ENCODE data around the gene ING4.

DNA sequence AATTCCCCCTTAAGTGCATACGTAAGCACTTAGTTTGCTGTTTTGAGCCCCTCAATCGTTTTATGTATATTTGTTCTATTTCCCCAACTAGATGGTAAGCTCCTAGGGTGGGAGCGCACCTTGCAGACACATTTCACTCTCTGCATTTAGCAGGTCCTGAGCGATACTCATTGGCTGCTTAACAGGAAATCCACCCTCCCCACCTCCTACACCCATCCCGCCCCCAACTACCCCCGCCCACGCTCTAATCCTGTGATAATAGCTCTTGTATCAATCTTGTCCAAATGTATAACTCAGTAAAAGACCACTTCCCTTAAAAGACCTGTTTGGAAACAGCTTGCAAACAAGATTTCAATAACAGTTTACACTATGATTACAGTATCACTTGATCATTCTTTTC is 35.3 kb downstream of the ING4 start:
- TF ChIP-seq, protein P1, sequence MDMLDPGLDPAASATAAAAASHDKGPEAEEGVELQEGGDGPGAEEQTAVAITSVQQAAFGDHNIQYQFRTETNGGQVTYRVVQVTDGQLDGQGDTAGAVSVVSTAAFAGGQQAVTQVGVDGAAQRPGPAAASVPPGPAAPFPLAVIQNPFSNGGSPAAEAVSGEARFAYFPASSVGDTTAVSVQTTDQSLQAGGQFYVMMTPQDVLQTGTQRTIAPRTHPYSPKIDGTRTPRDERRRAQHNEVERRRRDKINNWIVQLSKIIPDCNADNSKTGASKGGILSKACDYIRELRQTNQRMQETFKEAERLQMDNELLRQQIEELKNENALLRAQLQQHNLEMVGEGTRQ (IDR thresholded peaks at IDR 0.05; ENCODE audit: borderline replicate concordance, low read depth, low read length), result no peak
- TF ChIP-seq, protein P2, sequence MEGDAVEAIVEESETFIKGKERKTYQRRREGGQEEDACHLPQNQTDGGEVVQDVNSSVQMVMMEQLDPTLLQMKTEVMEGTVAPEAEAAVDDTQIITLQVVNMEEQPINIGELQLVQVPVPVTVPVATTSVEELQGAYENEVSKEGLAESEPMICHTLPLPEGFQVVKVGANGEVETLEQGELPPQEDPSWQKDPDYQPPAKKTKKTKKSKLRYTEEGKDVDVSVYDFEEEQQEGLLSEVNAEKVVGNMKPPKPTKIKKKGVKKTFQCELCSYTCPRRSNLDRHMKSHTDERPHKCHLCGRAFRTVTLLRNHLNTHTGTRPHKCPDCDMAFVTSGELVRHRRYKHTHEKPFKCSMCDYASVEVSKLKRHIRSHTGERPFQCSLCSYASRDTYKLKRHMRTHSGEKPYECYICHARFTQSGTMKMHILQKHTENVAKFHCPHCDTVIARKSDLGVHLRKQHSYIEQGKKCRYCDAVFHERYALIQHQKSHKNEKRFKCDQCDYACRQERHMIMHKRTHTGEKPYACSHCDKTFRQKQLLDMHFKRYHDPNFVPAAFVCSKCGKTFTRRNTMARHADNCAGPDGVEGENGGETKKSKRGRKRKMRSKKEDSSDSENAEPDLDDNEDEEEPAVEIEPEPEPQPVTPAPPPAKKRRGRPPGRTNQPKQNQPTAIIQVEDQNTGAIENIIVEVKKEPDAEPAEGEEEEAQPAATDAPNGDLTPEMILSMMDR (IDR thresholded peaks at IDR 0.05), result no peak
- TF ChIP-seq NRF1 (IDR thresholded peaks at IDR 0.05; ENCODE audit: low read depth, low read length) (no peak), TAF1 (IDR thresholded peaks at IDR 0.05; ENCODE audit: borderline replicate concordance, low read depth, low read length) (no peak), POLR2AphosphoS5 (IDR thresholded peaks at IDR 0.05; ENCODE audit: low read depth, low read length) (no peak), RCOR1 (IDR thresholded peaks at IDR 0.05; ENCODE audit: low read length) (no peak), TEAD4 (IDR thresholded peaks at IDR 0.05; ENCODE audit: borderline replicate concordance, insufficient read depth) (no peak), GATA2 (CRISPR knock-in tag; IDR thresholded peaks at IDR 0.05) (no peak)
- TF ChIP-seq, protein P3, sequence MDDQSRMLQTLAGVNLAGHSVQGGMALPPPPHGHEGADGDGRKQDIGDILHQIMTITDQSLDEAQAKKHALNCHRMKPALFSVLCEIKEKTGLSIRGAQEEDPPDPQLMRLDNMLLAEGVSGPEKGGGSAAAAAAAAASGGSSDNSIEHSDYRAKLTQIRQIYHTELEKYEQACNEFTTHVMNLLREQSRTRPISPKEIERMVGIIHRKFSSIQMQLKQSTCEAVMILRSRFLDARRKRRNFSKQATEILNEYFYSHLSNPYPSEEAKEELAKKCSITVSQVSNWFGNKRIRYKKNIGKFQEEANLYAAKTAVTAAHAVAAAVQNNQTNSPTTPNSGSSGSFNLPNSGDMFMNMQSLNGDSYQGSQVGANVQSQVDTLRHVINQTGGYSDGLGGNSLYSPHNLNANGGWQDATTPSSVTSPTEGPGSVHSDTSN (IDR thresholded peaks at IDR 0.05), result no peak

Measured in SK-N-SH (cell line).